Progenitor cell of endocrine pancreas (in vitro differentiated cells): ENCODE measurements around the gene FYN. TPM values are rescaled to one million over a fixed set of nuclear protein-coding genes. Genes with fewer than 3 reads are reported as not detected.

Experiments
- DNase-seq: peaks from one replicate; pipeline ENCODE4 v3.0.0; 2021; ENCODE audit warnings: low spot score; ENCODE audit not compliant: unreplicated experiment
- H3K27ac Mint-ChIP-seq: 2 replicates; pipeline ENCODE4 v1.8.0; 2021; ENCODE audit warnings: mild to moderate bottlenecking, moderate library complexity, mixed read lengths
- H3K27me3 Mint-ChIP-seq: 2 replicates; pipeline ENCODE4 v1.8.0; 2021; ENCODE audit warnings: mixed read lengths
- H3K36me3 Mint-ChIP-seq: 2 replicates; pipeline ENCODE4 v1.8.0; 2022; ENCODE audit warnings: mixed read lengths; ENCODE audit not compliant: insufficient read depth
- H3K4me1 Mint-ChIP-seq: 2 replicates; pipeline ENCODE4 v1.8.0; 2021; ENCODE audit warnings: low read depth, mixed read lengths
- H3K4me3 Mint-ChIP-seq: 2 replicates; pipeline ENCODE4 v1.8.0; 2021; ENCODE audit warnings: low read depth, mild to moderate bottlenecking, moderate library complexity, mixed read lengths
- H3K9me3 Mint-ChIP-seq: 2 replicates; pipeline ENCODE4 v1.8.0; 2021; ENCODE audit warnings: low read depth, mixed read lengths
- CTCF ChIP-seq: fragments of 200-600 bp; sonication (generic); IDR thresholded peaks from one replicate; pipeline ENCODE4 v1.5.0; 2021; ENCODE audit warnings: antibody characterized with exemption, mild to moderate bottlenecking; ENCODE audit not compliant: unreplicated experiment
- total RNA-seq: library from RNA; stranded (reverse); gene quantifications from 2 replicates; pipeline ENCODE4 v1.2.1, GENCODE V29; 2021

FYN gene
- total RNA-seq, 1 donor from 2014 or later, result 169 TPM

GRCh38 chr6:111806165-111806547, 67.1 kb downstream of the FYN start:
- DNase-seq, result no peak
- Mint-ChIP-seq H3K27me3 (no peaks in the 10 kb centered on the region), H3K4me1 (peaks cover 16% of the 10 kb centered on the region), H3K4me3 (no peak overlapping the region), H3K9me3 (no peaks in the 10 kb centered on the region), H3K36me3 (peaks cover 5% of the 10 kb centered on the region), H3K27ac (no peak overlapping the region)
- no peak for TF ChIP-seq CTCF

GRCh38 chr6:111805511-111806164, 67.6 kb downstream of the FYN start:
- H3K36me3 Mint-ChIP-seq, result peaks cover 5% of the 10 kb centered on the region
- no peak for DNase-seq
- H3K27me3 Mint-ChIP-seq, result no peaks in the 10 kb centered on the region
- no peak for TF ChIP-seq CTCF
- H3K4me3 Mint-ChIP-seq, result no peak overlapping the region
- peak overlapping the region; percentile 33 for H3K27ac Mint-ChIP-seq
- H3K9me3 Mint-ChIP-seq, result no peaks in the 10 kb centered on the region
- peaks cover 16% of the 10 kb centered on the region for H3K4me1 Mint-ChIP-seq

- TF ChIP-seq CTCF, result no peak
- H3K36me3 Mint-ChIP-seq, result peaks cover 5% of the 10 kb centered on the region
- no peak for DNase-seq
- H3K27me3 Mint-ChIP-seq, result no peaks in the 10 kb centered on the region
- H3K9me3 Mint-ChIP-seq, result no peaks in the 10 kb centered on the region
- peaks cover 16% of the 10 kb centered on the region for H3K4me1 Mint-ChIP-seq
- H3K4me3 Mint-ChIP-seq, result no peak overlapping the region
- no peak overlapping the region for H3K27ac Mint-ChIP-seq
Measured at GRCh38 chr6:111804627-111805235, 68.5 kb downstream of the FYN start.

GRCh38 chr6:111803804-111804203, 69.4 kb downstream of the FYN start:
- no peak for DNase-seq
- Mint-ChIP-seq H3K4me3 (no peak overlapping the region), H3K36me3 (peaks cover 5% of the 10 kb centered on the region), H3K9me3 (no peaks in the 10 kb centered on the region), H3K27me3 (no peaks in the 10 kb centered on the region), H3K27ac (no peak overlapping the region), H3K4me1 (peaks cover 16% of the 10 kb centered on the region)
- TF ChIP-seq CTCF, result no peak

- Mint-ChIP-seq H3K4me3 (no peak overlapping the region), H3K27me3 (no peaks in the 10 kb centered on the region), H3K9me3 (no peaks in the 10 kb centered on the region), H3K4me1 (peaks cover 16% of the 10 kb centered on the region), H3K27ac (no peak overlapping the region), H3K36me3 (peaks cover 5% of the 10 kb centered on the region)
- DNase-seq, result no peak
- TF ChIP-seq CTCF, result no peak
Measured at GRCh38 chr6:111803371-111803770, 69.9 kb downstream of the FYN start.
